Large intestine (tissue), 12 donors: ENCODE measurements around the gene AP1B1. TPM values are rescaled to one million over a fixed set of nuclear protein-coding genes. Genes with fewer than 3 reads are reported as not detected.
"Not testable (repeated sequence)": the region's sequence is repeated elsewhere in the genome, so short reads cannot be mapped to it uniquely, and the experiment has no call there.

ENCODE experiments used
- DNase-seq, 2 donors: peaks; one replicate each; pipeline versions ENCODE4 v3.0.0 to v3.0.0-alpha.2; 2013
- H3K27ac ChIP-seq: one replicate; pipeline ENCODE4 v1.5.1; 2013; ENCODE audit warnings: low read length
- H3K27me3 ChIP-seq: 2 replicates; pipeline ENCODE4 v1.6.1; 2013; ENCODE audit warnings: low read length; ENCODE audit not compliant: control insufficient read depth, insufficient read depth
- H3K36me3 ChIP-seq: 2 replicates; pipeline ENCODE4 v1.6.1; 2013; ENCODE audit warnings: low read length; ENCODE audit not compliant: control insufficient read depth, insufficient read depth
- H3K4me1 ChIP-seq: one replicate; pipeline ENCODE4 v1.6.1; 2013; ENCODE audit warnings: low read length; ENCODE audit not compliant: control insufficient read depth, insufficient read depth
- H3K4me3 ChIP-seq: one replicate; pipeline ENCODE4 v1.5.1; 2013; ENCODE audit warnings: low read length
- H3K9me3 ChIP-seq: one replicate; pipeline ENCODE4 v1.6.1; 2013; ENCODE audit warnings: mild to moderate bottlenecking, low read depth, low read length, moderate library complexity; ENCODE audit not compliant: control insufficient read depth
- WGBS: methylation state at CpG from one replicate; pipeline ENCODE4 v1.1.5; 2013; ENCODE audit warnings: low lambda C conversion rate; ENCODE audit not compliant: insufficient coverage; 5-methylcytosine and 5-hydroxymethylcytosine counted together
- long read RNA-seq, 11 donors: transcript quantifications; one replicate each; lab custom pipeline, GENCODE V29; 2026
- polyA plus RNA-seq: library from polyadenylated mRNA; unstranded; fragments of 120-200 nt; gene quantifications from one replicate; pipeline ENCODE4 v1.2.1, GENCODE V29; 2013

The AP1B1 gene
- polyA plus RNA-seq: 60.6 TPM
- long read RNA-seq, donor 1, full-length matches to known transcripts: 5 of 5 reads
- long read RNA-seq, donor 1, partial matches to known transcripts: 0 of 5 reads
- long read RNA-seq, donor 1, other reads (novel, unspliced or antisense): 0 of 5 reads
- long read RNA-seq, donor 2, full-length matches to known transcripts: 11 of 36 reads
- long read RNA-seq, donor 2, partial matches to known transcripts: 25 of 36 reads
- long read RNA-seq, donor 2, other reads (novel, unspliced or antisense): 0 of 36 reads
- long read RNA-seq, donor 3, full-length matches to known transcripts: 9 of 39 reads
- long read RNA-seq, donor 3, partial matches to known transcripts: 30 of 39 reads
- long read RNA-seq, donor 3, other reads (novel, unspliced or antisense): 0 of 39 reads
- long read RNA-seq, donor 4, partial matches to known transcripts: 0 of 1 reads
- long read RNA-seq, donor 4, other reads (novel, unspliced or antisense): 0 of 1 reads
- long read RNA-seq, donor 5, full-length matches to known transcripts: 1 of 1 reads
- long read RNA-seq, donor 5, partial matches to known transcripts: 0 of 1 reads
- long read RNA-seq, donor 5, other reads (novel, unspliced or antisense): 0 of 1 reads
- long read RNA-seq, donor 6, full-length matches to known transcripts: 5 of 30 reads
- long read RNA-seq, donor 6, partial matches to known transcripts: 25 of 30 reads
- long read RNA-seq, donor 6, other reads (novel, unspliced or antisense): 0 of 30 reads
- long read RNA-seq, donor 7, partial matches to known transcripts: 8 of 9 reads
- long read RNA-seq, donor 7, other reads (novel, unspliced or antisense): 0 of 9 reads
- long read RNA-seq, donor 8, full-length matches to known transcripts: 1 of 19 reads
- long read RNA-seq, donor 8, partial matches to known transcripts: 18 of 19 reads
- long read RNA-seq, donor 8, other reads (novel, unspliced or antisense): 0 of 19 reads
- long read RNA-seq, donor 9, full-length matches to known transcripts: 1 of 12 reads
- long read RNA-seq, donor 9, partial matches to known transcripts: 11 of 12 reads
- long read RNA-seq, donor 9, other reads (novel, unspliced or antisense): 0 of 12 reads
- long read RNA-seq, donor 10, full-length matches to known transcripts: 9 of 34 reads
- long read RNA-seq, donor 10, partial matches to known transcripts: 25 of 34 reads
- long read RNA-seq, donor 10, other reads (novel, unspliced or antisense): 0 of 34 reads
- long read RNA-seq, donor 11, full-length matches to known transcripts: 3 of 13 reads
- long read RNA-seq, donor 11, partial matches to known transcripts: 10 of 13 reads
- long read RNA-seq, donor 11, other reads (novel, unspliced or antisense): 0 of 13 reads

- peak; percentile 94 to 96 for DNase-seq
- Histone ChIP-seq H3K9me3 (no peaks in the 10 kb centered on the region), H3K27me3 (no peaks in the 10 kb centered on the region), H3K4me3 (peak within 1 kb of the TSS; percentile 97), H3K27ac (peak within 1 kb of the TSS; percentile 88), H3K36me3 (peaks cover 9% of the 10 kb centered on the region), H3K4me1 (peaks cover 48% of the 10 kb centered on the region)
- WGBS: no CpG with 5 or more reads among the region's 68 CpGs
These were observed at the start of gene AP1B1 for GRCh38 chr22:29387921-29388758. TSS of gene AP1B1 (minus strand) at chr22:29388570. CDS start at chr22:29367243, 21,327 bp downstream.

DNA sequence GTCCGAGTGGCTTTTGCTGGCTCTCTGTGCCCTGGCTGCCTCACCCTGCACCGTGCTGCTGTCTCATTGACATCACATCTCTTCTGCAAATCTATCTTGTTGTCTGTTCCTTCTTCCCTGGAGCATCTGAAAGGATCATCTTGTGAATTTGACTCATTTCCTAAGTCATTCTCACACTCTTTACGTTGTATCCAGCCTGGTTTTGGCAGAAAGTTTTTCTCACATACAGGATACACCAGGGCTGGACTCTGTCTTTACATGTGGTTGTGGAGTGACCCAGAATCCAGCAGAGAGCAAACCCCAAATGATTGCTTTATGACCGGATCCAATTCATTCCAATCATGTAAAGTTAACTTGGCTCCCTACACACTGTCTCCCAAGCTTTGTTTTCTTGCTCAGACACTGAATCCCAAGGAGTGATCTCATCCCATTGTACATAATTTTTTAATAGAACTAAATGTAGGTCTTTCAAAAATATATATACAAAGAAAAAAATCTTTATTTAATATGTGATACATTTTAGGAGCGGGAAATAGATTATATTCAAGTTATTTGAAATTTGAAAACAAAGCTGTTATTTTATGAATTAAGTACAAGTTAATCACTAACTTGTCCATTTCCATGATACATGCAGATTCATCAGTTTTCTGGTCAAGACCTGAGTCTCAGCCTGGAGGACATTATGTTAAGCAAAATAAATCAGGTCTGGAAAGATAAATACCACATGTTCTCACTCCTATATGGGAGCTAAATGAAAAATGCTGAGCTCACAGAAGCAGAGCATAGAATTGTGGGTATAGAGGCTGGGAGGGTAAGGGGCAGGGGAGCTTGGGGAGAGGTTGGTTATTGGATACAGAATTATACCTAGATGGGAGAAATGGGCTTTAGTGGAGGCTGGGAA, 47.1 kb upstream of the AP1B1 start:
- no peaks in the 10 kb centered on the region for H3K36me3 ChIP-seq
- peaks cover 6% of the 10 kb centered on the region for H3K4me1 ChIP-seq
- DNase-seq: no peak
- 71% methylated on average over 2 of the region's 5 CpGs for WGBS
- H3K4me3 ChIP-seq: no peak overlapping the region
- no peak overlapping the region for H3K27ac ChIP-seq
- H3K27me3 ChIP-seq: no peaks in the 10 kb centered on the region
- no peaks in the 10 kb centered on the region for H3K9me3 ChIP-seq

GRCh38 chr22:29434288-29434687, 45.9 kb upstream of the AP1B1 start:
- Histone ChIP-seq H3K4me1 (peaks cover 6% of the 10 kb centered on the region), H3K27me3 (no peaks in the 10 kb centered on the region), H3K27ac (no peak overlapping the region), H3K4me3 (no peak overlapping the region), H3K36me3 (no peaks in the 10 kb centered on the region), H3K9me3 (no peaks in the 10 kb centered on the region)
- DNase-seq: no peak
- 69% methylated on average over 2 of the region's 7 CpGs for WGBS

- Histone ChIP-seq H3K4me1 (peaks cover 6% of the 10 kb centered on the region), H3K27ac (no peak overlapping the region), H3K4me3 (no peak overlapping the region), H3K9me3 (no peaks in the 10 kb centered on the region), H3K36me3 (no peaks in the 10 kb centered on the region), H3K27me3 (no peaks in the 10 kb centered on the region)
- WGBS: 40% methylated on average over 1 of the region's 3 CpGs
- DNase-seq: no peak
These were observed 45.5 kb upstream of the AP1B1 start for GRCh38 chr22:29433856-29434255.

DNA sequence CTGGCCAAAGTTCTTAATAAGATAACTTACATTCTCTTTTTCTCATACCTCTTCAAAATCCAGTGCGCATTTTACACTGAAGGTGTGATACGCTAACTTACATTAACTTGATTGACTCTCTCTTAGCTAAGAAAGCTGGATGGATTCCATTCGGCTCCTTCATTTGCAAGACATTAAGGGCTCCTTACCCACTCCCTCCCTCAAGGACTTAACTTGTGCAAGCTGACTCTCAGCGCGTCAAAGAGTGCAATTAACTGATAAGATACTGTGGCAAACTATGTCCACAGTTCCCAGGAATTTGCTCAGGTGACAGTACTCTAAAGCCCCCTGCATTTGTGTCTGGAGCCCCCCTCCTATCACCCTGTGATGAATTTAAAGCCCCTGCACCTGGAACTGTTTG, 43.6 kb upstream of the AP1B1 start:
- Histone ChIP-seq H3K4me3 (no peak overlapping the region), H3K27me3 (no peaks in the 10 kb centered on the region), H3K27ac (peak overlapping the region; percentile 28), H3K36me3 (no peaks in the 10 kb centered on the region), H3K4me1 (peaks cover 6% of the 10 kb centered on the region), H3K9me3 (no peaks in the 10 kb centered on the region)
- DNase-seq: peak; percentile 58 to 73
- whole genome bisulfite sequencing: 7% methylated on average over 3 of the region's 5 CpGs

DNA sequence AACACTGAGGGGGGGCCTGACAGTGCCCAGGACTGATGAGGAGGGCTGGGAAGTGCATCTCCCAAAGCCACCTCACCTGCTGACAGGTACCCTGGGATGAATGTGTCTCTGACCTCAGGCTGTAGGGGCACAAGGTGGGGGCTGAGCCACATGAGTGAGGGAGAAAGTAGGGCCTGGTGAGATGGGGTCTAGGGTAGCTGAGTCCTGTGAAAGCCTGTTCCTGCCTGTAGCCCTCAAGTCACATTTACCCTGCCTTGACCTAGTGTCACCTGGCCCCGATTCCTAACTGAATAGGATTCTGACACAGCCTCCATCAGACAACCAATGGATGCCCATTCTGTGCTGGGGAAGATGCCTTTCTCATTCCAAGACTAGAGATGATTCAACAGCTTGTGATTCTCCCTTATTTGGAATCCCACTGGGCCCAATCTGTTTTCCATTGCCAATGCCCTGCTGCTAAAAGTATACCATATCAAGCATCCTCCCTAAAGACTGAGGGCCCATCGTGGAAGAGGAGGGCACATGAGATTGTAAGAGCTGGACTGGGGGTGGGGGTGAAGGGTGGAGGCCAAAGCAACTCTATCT, 38.9 kb upstream of the AP1B1 start:
- H3K36me3 ChIP-seq: no peaks in the 10 kb centered on the region
- no CpG with 5 or more reads among the region's 2 CpGs for WGBS
- H3K9me3 ChIP-seq: no peaks in the 10 kb centered on the region
- H3K27me3 ChIP-seq: no peaks in the 10 kb centered on the region
- H3K4me3 ChIP-seq: no peak overlapping the region
- H3K27ac ChIP-seq: no peak overlapping the region
- DNase-seq: no peak
- peaks cover 6% of the 10 kb centered on the region for H3K4me1 ChIP-seq

DNA sequence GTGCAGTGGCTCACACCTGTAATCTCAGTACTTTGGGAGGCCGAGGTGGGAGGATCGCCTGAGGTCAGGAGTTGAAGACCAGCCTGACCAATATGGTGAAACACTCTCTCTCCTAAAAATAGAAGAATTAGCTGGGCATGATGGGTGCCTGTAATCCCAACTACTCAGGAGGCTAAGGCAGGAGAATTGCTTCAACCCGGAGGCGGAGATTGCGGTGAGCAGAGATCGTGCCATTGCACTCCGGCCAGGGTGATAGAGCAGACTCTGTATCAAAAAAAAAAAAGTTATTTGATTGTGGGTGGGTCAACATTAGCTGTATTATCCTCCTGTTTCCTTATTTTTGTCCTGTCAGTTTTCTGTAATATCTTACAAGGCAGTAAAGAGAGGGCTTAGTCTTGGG, 38.1 kb upstream of the AP1B1 start:
- Histone ChIP-seq H3K27me3 (no peaks in the 10 kb centered on the region), H3K9me3 (no peaks in the 10 kb centered on the region), H3K36me3 (no peaks in the 10 kb centered on the region), H3K4me3 (no peak overlapping the region), H3K27ac (no peak overlapping the region), H3K4me1 (peaks cover 5% of the 10 kb centered on the region)
- 100% methylated on average over 2 of the region's 7 CpGs for WGBS
- no peak for DNase-seq

DNA sequence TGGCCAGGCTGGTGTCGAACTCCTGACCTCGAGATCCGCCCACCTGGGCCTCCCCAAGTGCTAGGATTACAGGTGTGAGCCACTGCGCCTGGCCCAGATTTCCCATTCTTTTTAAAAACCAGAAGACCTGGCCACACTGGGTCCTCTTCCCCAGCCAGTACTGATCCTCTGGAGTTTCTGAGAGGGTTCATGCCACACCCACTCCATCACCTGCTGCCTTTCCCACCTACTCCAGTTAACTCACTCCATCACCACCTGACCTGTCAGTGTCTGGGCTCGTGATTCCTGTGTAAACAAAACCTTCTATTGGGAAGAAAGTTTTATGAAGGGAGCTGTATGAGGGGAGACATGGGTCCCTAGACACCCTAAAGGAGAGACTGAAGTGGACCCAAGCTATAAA, 30.3 kb upstream of the AP1B1 start:
- WGBS: no CpG with 5 or more reads among the region's 5 CpGs
- not testable (repeated sequence) for H3K36me3 ChIP-seq, H3K9me3 ChIP-seq, H3K27ac ChIP-seq, H3K27me3 ChIP-seq, H3K4me3 ChIP-seq, H3K4me1 ChIP-seq
- DNase-seq: peak in 1 of 2 donors; percentile 24
